K562 (cell line): ENCODE measurements around the gene HRC. TPM values are rescaled to one million over a fixed set of nuclear protein-coding genes. Genes with fewer than 3 reads are reported as not detected.
A peak's percentile ranks its signal among the peaks of the same experiment; 100 is the strongest.

ENCODE experiments used
- BRCA1 ChIP-seq, 2 experiments: fragments of 450-650 bp in 1 of 2; sonication (generic) in 1 of 2; formaldehyde crosslinking in 1 of 2; IDR thresholded peaks; 2 replicates each; pipeline versions ENCODE4 v1.5.0 to v1.6.1; 2017 to 2020; ENCODE audit warnings: mild to moderate bottlenecking in 1 of 2, missing genetic modification reagents in 1 of 2
- CBFA2T3 ChIP-seq: fragments of 450-650 bp; IDR thresholded peaks from 2 replicates; pipeline ENCODE4 v1.6.1; 2017
- KLF13 ChIP-seq: fragments of 450-650 bp; IDR thresholded peaks from 2 replicates; pipeline ENCODE4 v1.6.1; 2016; ENCODE audit warnings: missing genetic modification characterization, low read depth, mild to moderate bottlenecking, missing compliant biosample characterization, moderate library complexity, borderline replicate concordance
- MCM2 ChIP-seq: fragments of 450-650 bp; IDR thresholded peaks from 2 replicates; pipeline ENCODE4 v1.6.1; 2017; ENCODE audit warnings: low read depth, mild to moderate bottlenecking
- PHF8 ChIP-seq: fragments of 200-600 bp; sonication (generic); IDR thresholded peaks from 2 replicates; pipeline ENCODE4 v1.6.1; 2012; ENCODE audit warnings: mixed run types, mild to moderate bottlenecking, inconsistent platforms, low read length, moderate library complexity, borderline replicate concordance
- SRSF7 ChIP-seq: fragments of 200-400 bp; formaldehyde crosslinking; optimal IDR thresholded peaks from 2 replicates; pipeline ENCODE3; 2017; ENCODE audit warnings: mild to moderate bottlenecking, low read depth, low read length
- WHSC1 ChIP-seq: IDR thresholded peaks from one replicate; pipeline ENCODE4 v1.6.1; 2012; ENCODE audit warnings: low read length, control low read depth, inconsistent platforms
- ZNF707 ChIP-seq: fragments of 250-450 bp; sonication (Bioruptor Pico); conservative IDR thresholded peaks from 2 replicates; pipeline ENCODE4 v1.8.0; 2022; ENCODE audit warnings: inconsistent platforms, mild to moderate bottlenecking, moderate library complexity
- ZNF780A ChIP-seq: fragments of 250-450 bp; sonication (Bioruptor Pico); IDR thresholded peaks from 2 replicates; pipeline ENCODE4 v1.5.0; 2021; ENCODE audit warnings: mild to moderate bottlenecking
- polyA plus RNA-seq, 8 experiments: library from polyadenylated mRNA; depleted of rRNA in 4 of 8; stranded (reverse) in 5 of 8; unstranded in 3 of 8; fragments of >200 nt; fragmentation: Nextera tagmentation in 2 of 8; fragmentation: Illumina TruSeq in 1 of 8; extraction: Ambion mirVana in 2 of 8; extraction: Trizol in 1 of 8; gene quantifications; 2 replicates each; pipeline versions ENCODE4 v1.2.1 to v1.2.3, GENCODE V29; 2011 to 2014; ENCODE audit warnings: inconsistent platforms in 1 of 8, missing spikeins in 1 of 8
- total RNA-seq, 7 experiments: library from RNA; depleted of rRNA in 6 of 7; stranded (reverse); fragments of >200 nt in 6 of 7; fragmentation: Illumina TruSeq in 2 of 7; extraction: Trizol in 2 of 7; gene quantifications; 2 replicates each; pipeline versions ENCODE4 v1.2.1 to v1.2.3, GENCODE V29; 2011 to 2021; ENCODE audit warnings: low replicate concordance in 1 of 7
- TF ChIP-seq, protein P1 (sequence below): fragments of 250-450 bp; sonication (Bioruptor Pico); IDR thresholded peaks from 2 replicates; pipeline ENCODE4 v1.5.0; 2021
- TF ChIP-seq, protein P2 (sequence below): sonication (generic); formaldehyde crosslinking; IDR thresholded peaks from 2 replicates; pipeline ENCODE4 v1.8.0; 2023; ENCODE audit warnings: mild to moderate bottlenecking, missing genetic modification reagents
- TF ChIP-seq, protein P3 (sequence below): IDR thresholded peaks from 2 replicates; pipeline ENCODE4 v1.6.1; 2011; ENCODE audit warnings: borderline replicate concordance, low read depth, mild to moderate bottlenecking, moderate library complexity, low read length; ENCODE audit not compliant: insufficient read depth, poor library complexity, severe bottlenecking
- TF ChIP-seq, protein P4 (sequence below), 3 experiments: fragments of 200-800 bp in 1 of 3; sonication (Bioruptor generic) in 1 of 3; sonication (generic) in 1 of 3; formaldehyde crosslinking in 1 of 3; IDR thresholded peaks; 2 replicates each; pipeline versions ENCODE4 v1.6.1 to v1.8.0; 2016 to 2022; ENCODE audit warnings: mild to moderate bottlenecking in 2 of 3, missing compliant biosample characterization in 2 of 3, missing genetic modification characterization in 2 of 3, missing genetic modification reagents in 1 of 3
- TF ChIP-seq, protein P5 (sequence below): fragments of 250-450 bp; sonication (Bioruptor Pico); IDR thresholded peaks from 2 replicates; pipeline ENCODE4 v1.4.0; 2020; ENCODE audit warnings: mild to moderate bottlenecking, moderate library complexity

Gene HRC
- total and polyA plus RNA-seq, 9 of the 15 experiments (the other 6 are each of a cell fraction or from before 2014, with no cell fraction given): 0.66 to 18.7 (median 13.1) TPM

DNA sequence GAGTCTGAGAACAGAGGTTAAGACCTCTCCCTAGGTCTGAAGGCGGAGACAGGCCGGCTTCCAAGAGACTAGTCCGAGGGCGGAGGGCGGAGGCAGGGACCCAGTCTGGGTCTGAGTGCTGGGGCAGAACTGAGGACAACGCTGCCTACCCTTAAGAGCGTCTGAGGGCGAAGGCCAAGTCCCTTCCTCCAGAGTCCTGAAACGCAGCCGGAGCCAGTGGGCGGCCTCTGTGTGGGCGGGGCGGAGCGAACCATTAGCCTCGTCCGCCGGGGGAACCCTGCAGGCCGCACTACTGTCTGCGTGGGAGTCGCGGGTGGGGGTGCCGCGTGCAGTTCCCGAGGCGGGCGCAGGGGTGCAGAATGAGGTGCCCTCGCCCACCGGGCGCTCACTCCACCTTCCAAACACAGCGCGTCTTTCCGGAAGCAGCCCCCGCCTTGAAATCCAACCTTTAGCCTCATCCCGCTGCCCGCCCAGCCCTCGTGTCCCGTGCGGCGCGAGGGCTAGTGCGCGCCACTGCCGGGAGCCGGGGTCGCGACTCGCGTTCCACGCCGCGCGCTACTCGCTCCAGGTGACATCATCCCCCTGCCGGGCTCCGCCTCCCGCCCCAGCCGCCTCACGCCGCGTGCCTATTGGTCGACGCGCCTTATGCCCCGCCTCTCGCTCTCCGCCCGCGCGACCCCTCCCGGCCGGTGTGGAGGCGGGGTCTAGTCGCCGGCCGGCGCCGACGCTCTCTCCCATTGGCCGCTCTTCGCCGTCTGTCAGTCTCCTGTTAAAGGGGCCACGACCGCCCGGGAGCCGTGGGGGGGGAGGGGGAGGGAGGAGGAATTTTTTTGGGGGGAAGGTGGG, 36.4 kb downstream of the HRC start, which contains the start of gene C19orf73 (continued):
- TF ChIP-seq, protein P1, sequence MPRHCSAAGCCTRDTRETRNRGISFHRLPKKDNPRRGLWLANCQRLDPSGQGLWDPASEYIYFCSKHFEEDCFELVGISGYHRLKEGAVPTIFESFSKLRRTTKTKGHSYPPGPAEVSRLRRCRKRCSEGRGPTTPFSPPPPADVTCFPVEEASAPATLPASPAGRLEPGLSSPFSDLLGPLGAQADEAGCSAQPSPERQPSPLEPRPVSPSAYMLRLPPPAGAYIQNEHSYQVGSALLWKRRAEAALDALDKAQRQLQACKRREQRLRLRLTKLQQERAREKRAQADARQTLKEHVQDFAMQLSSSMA: peak; percentile 69; the same call in 1 of the 2 replicates
- TF ChIP-seq, protein P2, sequence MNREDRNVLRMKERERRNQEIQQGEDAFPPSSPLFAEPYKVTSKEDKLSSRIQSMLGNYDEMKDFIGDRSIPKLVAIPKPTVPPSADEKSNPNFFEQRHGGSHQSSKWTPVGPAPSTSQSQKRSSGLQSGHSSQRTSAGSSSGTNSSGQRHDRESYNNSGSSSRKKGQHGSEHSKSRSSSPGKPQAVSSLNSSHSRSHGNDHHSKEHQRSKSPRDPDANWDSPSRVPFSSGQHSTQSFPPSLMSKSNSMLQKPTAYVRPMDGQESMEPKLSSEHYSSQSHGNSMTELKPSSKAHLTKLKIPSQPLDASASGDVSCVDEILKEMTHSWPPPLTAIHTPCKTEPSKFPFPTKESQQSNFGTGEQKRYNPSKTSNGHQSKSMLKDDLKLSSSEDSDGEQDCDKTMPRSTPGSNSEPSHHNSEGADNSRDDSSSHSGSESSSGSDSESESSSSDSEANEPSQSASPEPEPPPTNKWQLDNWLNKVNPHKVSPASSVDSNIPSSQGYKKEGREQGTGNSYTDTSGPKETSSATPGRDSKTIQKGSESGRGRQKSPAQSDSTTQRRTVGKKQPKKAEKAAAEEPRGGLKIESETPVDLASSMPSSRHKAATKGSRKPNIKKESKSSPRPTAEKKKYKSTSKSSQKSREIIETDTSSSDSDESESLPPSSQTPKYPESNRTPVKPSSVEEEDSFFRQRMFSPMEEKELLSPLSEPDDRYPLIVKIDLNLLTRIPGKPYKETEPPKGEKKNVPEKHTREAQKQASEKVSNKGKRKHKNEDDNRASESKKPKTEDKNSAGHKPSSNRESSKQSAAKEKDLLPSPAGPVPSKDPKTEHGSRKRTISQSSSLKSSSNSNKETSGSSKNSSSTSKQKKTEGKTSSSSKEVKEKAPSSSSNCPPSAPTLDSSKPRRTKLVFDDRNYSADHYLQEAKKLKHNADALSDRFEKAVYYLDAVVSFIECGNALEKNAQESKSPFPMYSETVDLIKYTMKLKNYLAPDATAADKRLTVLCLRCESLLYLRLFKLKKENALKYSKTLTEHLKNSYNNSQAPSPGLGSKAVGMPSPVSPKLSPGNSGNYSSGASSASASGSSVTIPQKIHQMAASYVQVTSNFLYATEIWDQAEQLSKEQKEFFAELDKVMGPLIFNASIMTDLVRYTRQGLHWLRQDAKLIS (CRISPR knock-in tag): peak; percentile 97
- no peak for TF ChIP-seq ZNF780A (CRISPR knock-in tag)
- no peak for TF ChIP-seq ZNF707 (CRISPR knock-in tag)
- peak; percentile 93 for TF ChIP-seq KLF13
- TF ChIP-seq BRCA1 (IDR thresholded peaks at IDR 0.05): no peak
- no peak for TF ChIP-seq BRCA1 (CRISPR knock-in tag; IDR thresholded peaks at IDR 0.05)
- TF ChIP-seq WHSC1: no peak
- no peak for TF ChIP-seq SRSF7
- peak; percentile 39 for TF ChIP-seq CBFA2T3
- TF ChIP-seq, protein P3, sequence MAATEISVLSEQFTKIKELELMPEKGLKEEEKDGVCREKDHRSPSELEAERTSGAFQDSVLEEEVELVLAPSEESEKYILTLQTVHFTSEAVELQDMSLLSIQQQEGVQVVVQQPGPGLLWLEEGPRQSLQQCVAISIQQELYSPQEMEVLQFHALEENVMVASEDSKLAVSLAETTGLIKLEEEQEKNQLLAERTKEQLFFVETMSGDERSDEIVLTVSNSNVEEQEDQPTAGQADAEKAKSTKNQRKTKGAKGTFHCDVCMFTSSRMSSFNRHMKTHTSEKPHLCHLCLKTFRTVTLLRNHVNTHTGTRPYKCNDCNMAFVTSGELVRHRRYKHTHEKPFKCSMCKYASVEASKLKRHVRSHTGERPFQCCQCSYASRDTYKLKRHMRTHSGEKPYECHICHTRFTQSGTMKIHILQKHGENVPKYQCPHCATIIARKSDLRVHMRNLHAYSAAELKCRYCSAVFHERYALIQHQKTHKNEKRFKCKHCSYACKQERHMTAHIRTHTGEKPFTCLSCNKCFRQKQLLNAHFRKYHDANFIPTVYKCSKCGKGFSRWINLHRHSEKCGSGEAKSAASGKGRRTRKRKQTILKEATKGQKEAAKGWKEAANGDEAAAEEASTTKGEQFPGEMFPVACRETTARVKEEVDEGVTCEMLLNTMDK: no peak
- TF ChIP-seq MCM2: no peak
- TF ChIP-seq PHF8: peak; percentile 68; the same call in 1 of the 2 replicates
- TF ChIP-seq, protein P4, sequence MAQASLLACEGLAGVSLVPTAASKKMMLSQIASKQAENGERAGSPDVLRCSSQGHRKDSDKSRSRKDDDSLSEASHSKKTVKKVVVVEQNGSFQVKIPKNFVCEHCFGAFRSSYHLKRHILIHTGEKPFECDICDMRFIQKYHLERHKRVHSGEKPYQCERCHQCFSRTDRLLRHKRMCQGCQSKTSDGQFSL (CRISPR knock-in tag; IDR thresholded peaks at IDR 0.05): peak; percentile 89
- TF ChIP-seq, protein P4 (tag; IDR thresholded peaks at IDR 0.05): peak in 1 of 2 experiments; percentile 93; a peak in 2 of 4 replicates
- TF ChIP-seq, protein P5, sequence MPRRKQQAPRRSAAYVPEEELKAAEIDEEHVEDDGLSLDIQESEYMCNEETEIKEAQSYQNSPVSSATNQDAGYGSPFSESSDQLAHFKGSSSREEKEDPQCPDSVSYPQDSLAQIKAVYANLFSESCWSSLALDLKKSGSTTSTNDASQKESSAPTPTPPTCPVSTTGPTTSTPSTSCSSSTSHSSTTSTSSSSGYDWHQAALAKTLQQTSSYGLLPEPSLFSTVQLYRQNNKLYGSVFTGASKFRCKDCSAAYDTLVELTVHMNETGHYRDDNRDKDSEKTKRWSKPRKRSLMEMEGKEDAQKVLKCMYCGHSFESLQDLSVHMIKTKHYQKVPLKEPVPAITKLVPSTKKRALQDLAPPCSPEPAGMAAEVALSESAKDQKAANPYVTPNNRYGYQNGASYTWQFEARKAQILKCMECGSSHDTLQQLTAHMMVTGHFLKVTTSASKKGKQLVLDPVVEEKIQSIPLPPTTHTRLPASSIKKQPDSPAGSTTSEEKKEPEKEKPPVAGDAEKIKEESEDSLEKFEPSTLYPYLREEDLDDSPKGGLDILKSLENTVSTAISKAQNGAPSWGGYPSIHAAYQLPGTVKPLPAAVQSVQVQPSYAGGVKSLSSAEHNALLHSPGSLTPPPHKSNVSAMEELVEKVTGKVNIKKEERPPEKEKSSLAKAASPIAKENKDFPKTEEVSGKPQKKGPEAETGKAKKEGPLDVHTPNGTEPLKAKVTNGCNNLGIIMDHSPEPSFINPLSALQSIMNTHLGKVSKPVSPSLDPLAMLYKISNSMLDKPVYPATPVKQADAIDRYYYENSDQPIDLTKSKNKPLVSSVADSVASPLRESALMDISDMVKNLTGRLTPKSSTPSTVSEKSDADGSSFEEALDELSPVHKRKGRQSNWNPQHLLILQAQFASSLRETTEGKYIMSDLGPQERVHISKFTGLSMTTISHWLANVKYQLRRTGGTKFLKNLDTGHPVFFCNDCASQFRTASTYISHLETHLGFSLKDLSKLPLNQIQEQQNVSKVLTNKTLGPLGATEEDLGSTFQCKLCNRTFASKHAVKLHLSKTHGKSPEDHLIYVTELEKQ (CRISPR knock-in tag): no peak
